ENCODE measurements around the gene BCL2L11. TPM values are rescaled to one million over a fixed set of nuclear protein-coding genes. Genes with fewer than 3 reads are reported as not detected.
A peak's percentile ranks its signal among the peaks of the same experiment; 100 is the strongest.

Gene BCL2L11
- total RNA-seq, 1 donor from 2014 or later = 18.9 TPM

DNA sequence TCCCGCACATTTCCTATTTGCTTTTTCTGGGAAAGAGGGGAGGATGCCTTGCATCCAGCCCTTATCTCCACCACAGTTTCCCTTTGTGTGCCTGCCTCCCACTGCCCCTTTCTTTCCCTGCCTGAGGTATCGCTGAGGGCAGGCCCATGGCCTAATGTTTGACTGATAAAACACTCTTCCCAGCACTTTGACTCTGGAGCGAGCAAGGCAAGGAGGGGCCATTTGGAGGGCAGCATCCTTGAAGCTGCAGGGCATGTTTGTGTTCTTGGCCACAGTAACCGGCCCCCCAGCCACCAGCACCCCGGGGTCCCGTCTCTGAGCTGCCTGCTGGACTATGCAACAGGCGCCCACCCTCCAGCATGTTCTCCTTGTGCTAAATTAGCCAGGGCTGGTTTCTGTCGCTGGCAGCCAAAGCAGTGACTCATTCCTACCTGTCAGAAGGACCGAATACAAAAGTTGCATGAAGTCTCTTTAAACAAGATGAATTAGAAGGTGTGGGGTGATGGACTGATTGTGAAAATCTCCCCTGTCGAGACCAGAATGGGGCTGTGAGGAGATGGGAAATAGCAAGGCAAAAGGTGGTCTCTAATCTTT is 50.7 kb downstream of the BCL2L11 start:
- no peak for DNase-seq

DNA sequence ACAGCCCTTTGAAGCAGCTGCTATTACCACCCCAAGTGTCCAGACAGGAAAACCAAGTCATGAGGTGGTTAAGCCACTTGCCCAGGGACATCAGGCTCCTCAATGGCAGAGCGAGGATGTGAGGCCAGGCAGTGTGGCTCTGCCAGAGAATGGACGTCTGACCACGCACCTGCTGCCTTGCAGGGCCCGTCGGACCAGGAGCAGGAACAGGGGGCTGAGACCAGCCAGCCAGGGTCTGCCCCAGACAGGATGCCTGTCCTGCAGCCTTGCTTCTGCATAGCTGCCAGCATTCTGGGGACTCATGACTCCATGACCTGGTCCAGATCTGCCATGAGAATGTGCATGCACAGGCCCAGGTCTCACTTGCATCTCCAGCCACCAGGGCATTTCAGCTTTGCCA is 52.0 kb downstream of the BCL2L11 start:
- DNase-seq = no peak

DNA sequence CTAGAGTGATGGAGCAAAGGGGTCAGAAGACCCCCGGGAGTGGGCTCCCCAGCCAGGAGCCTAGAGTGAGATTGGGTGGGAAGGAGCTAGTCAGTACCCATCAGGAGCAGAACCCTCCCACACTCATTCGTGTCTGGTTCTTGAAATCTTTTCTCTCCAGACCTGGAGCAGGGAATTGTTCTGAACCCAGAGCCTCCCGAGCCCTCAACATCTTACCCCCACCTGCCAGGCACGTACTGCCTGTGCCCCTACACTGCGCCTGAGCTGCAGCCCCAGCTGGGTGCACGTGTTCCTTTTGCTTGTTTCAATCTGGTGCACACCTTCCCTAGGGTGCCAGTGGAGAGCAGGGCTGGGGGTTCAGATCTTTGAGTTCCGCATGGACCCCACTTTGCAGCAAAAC is 52.6 kb downstream of the BCL2L11 start:
- DNase-seq = no peak

DNA sequence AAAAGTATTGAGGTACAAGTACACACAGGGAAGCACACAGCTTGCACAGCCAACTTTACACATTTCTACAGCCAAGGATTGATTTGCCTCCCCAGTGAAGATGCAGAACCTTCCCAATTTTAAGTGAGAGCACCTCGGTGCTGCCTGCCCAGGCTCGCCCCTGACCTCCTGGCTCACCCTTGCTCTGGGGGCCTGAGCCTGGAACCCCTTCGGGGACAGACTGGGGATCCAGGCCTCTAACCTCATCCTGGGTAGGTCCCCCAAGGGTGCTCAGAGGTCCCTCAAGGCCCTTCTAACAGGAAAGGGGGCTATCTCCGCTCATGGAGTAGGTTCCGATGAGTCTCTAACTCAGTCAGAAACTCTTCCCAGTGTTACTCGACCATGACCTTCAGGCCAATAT is 53.1 kb downstream of the BCL2L11 start:
- DNase-seq = no peak

DNA sequence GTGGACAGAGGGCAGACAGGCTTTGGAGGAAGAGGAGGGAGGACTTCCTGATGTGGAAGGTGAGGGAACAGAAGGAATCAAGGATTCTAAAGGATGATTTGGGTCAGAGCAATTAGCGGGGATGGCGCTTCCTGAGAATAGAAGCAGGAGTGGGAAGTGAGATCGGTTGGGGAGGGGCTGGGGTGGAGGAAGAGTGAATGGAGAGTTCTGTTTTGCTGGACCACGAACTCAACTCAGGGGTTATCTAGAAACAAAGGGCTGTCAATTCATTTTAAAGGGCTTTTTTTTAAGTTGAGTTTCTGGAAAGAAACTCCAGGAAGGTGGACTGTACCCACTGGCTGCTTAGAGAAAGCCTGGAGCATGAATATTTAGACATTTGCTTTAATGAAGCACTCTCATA is 54.9 kb downstream of the BCL2L11 start:
- DNase-seq = no peak

DNA sequence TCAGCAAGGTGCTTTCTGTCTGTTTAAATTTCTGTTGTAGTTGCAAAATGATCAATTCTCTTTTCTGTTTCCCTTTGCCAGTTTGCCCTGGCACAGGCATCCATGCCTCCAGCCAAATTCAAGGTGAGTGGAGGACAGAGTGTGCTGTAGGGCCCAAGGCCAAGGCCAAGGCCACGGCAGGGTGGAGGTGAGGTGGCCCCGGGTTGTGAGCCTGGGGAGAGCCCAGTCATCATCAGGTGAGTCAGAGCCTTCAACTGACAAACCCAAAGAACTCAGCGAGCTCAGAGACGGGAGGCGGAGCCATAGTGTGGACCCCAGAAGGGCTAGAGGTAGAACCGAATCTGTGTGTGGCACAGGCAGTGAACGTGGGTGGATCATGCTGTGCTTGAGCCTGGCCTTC is 55.7 kb downstream of the BCL2L11 start:
- DNase-seq = no peak

DNA sequence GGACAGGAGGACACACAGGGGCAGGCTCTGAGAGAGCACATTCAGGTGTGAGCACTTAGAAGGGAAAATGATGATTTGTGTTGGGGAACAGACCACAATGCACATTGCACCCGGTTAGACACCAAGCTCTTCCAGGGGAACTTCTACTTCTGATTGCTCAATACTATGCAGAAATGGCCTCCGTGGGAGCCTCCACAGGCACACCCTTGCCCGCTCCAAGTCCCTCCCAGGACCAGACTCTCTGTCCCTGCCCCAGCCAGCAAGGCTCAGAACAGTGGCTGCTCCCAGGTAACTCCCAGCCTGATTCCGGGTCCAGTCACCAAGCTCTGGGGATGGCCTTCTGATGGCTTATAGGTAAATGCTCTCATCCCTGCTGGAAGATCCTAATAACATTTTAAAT is 56.2 kb downstream of the BCL2L11 start:
- no peak for DNase-seq

DNA sequence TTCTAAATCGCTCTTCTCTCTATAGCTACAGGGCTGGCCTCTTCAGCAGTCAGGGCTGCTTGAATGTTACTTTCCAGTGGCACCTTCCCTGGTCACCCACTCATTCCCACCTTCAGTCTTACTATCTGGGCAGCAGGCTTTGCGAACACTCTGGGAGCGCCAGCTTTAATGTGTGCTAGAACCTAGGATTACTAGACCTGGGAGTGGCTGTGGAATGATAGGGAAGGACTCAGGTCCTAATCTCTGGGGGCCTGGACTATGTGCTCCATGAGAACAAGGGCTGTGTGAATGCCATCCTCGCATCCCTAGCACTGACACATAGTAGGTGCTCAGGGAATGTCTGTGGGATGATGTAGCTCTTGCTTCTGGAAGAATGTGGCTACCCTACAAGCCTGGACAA is 57.6 kb downstream of the BCL2L11 start:
- no peak for DNase-seq

DNA sequence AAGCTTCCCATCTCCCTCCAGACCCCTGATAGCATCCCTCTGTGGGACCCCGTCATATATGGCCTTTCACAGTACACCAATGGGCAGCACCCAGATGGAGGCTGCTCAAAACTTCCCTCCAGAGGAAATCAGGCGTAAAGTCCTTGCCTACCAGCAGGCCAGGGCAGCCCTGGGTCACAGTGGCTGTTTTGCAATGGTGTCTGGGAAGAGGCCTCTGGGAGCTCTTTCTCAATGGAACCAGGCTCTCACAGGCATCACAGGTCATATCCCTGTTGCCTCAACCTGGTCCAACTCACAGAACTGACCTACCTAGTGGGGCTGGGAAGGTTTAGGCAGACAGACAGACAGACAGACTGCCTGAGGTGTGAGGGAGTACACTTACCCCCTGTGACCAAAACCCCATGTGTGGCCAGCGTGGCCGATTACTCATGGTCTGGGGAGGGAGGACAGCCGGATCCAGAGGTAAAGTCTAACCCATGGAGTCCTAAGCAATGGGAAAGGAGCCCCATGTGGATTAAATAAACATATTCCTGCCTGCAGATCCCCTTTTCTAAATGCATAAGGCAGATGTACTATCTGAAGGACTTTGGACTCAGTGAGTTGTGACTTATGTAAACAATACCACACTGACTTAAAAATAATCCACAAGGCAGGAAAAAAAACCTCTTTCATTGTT is 58.2 kb downstream of the BCL2L11 start:
- DNase-seq = no peak

DNA sequence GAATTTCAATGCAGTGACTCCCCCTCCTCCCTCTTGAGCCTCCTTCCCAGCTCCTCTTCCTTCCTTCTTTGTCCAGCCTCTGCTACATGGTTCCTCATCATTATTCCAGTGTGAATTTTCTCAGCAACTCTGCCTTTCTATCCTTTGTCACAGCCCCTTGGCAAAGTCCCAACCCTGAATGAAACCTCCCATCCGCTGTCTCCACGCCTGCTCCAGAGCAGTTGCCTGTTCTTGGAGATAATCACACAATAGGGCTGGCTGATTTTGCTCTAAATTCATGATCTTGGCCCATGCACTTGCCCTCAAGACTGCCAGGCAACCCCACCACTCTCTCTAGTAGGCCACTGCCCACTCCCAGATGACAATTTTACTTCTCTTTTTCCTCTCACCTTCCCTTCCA is 61.4 kb downstream of the BCL2L11 start:
- DNase-seq = no peak

DNA sequence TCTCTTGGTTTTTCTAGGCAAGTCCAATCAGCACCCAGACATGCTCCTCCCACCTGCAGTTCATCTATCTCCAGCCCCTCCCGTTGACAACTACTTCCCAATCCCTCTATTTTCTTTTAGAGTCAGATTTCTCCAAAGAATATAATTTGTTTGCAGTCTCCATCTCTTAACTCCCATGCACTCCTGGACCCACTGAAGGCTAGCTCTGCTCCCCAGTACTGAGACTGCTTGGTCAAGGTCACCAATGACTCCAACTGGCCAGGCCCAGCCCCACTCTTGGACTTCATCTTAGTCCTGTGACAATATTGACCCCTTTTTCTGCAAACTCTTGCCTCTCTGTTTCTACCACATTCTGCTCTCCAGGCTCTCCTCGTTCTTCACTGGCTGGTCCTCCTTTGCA is 62.0 kb downstream of the BCL2L11 start:
- DNase-seq = no peak

DNA sequence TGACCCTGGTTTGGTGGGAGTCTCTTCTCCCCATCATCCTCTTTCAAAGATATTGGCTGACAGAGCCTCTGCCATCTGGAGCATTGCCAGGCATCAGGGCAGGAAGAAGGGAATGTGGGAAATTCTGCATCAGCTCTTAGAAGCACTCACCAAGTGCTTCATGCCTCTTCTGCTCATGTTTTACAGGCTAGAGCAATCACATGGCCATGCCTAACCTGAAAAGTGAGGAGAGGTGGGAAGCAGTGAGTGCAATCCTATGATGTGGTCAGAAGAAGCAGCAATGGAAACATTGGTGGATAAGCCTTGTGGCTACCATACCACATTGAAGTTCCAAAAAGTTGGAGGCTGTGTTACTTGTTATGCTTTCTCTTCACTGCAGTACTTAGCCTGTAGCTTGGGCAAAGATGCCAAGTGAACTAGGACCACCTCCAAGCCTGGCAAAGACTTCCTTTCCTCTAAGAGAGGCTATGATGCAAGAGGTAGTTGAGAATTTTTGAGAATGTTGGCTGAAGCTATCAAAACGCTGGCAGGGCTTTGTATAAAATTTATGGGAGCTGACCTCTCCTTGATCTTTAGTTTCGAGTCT is 64.1 kb downstream of the BCL2L11 start:
- no peak for DNase-seq

DNA sequence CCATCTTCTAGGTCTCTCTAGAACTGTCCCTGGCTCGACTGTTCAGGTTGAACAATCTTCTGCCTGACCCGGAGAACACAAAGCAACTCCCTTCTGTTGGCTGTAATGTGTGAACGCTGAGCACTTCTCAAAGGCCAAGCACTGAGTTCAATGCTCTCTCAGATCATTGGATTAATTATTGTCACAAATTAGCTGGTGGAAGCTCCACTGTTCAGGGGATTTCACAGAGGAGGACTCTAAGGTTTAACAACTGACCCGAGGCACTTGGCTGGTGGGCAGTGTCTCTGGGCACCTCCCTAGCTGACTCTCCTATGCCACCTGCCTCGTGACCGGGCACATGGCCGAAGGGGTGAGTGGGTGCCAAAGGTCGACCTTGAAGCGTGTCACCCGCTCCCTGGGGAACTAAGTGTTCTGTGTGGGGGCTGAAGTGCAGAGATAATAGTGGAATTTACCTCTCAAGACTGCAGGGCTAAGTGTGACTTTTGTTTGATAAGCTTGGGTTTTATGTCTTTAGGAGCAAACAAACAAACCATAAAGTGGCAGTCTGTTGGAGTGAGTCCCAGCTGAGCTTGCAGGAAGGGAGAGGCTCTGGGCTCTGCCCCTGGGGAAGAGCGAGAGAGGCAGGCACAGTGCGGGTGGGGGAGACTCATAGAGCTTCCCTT is 64.8 kb downstream of the BCL2L11 start:
- DNase-seq = no peak

DNA sequence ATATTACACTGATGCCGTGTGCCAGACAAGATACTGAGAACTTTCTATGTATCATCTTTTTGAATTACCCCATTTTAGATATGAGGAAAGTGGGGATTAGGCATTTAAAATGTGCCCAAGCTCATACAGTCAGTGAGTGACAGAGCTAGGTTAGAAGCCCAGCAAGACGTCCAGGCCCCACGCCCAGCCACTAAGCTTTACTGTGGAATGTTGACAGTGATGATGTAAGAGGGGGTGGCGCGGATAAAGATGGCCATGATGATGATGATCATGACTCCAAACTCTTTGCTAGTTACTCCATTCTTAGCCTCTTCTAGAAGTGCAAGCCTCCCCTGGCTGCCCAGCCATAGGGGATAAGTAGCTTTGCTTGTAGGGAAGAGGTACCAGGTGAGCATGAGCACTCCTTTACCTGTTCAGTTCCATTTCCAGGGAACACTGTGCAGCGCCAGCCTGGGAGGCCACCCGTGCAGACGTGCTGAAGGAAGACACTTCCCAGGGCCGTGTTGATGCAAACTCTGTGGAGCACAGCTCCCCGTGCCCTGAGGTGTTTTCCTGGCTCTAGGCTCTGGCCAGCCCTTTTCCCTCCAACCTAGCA is 65.5 kb downstream of the BCL2L11 start:
- no peak for DNase-seq

DNA sequence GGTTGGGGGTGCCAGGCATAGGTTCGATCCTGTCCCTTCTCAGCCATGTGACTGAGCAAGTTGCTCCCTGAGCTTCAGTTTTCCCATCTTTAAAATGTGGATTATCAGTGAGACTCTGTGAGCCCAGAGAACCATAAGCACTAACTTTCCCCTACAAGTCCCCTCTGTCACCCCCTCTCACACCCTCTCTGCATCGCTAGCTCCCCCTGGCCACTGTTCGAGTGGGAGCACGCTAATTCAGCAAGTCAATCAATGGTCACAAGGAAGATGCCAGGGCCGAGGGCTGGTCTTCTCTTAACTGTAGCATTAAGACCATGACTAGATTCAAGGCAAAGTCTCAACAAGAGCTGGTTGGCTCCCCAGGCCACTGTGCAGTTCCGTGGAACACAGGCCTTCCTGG is 66.2 kb downstream of the BCL2L11 start:
- DNase-seq = no peak

DNA sequence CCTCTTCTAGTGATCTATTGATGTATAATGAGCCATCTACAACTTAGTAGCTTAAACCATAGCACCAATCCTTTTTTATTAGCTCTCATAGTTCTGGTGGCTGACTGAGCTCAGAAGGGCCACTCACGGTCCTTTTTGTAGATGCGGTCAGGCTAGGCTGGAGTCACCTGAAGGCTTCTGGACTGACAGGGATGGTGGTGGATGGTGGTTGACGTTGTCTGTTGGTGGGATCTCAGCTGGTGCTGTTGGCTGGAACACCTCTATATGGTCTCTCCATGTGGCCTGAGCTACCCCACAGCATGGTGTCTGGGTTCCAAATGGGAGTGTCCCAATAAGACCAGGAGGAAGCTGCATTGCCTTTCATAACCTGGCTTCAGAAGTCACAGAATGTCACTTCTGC is 68.0 kb downstream of the BCL2L11 start:
- no peak for DNase-seq

DNA sequence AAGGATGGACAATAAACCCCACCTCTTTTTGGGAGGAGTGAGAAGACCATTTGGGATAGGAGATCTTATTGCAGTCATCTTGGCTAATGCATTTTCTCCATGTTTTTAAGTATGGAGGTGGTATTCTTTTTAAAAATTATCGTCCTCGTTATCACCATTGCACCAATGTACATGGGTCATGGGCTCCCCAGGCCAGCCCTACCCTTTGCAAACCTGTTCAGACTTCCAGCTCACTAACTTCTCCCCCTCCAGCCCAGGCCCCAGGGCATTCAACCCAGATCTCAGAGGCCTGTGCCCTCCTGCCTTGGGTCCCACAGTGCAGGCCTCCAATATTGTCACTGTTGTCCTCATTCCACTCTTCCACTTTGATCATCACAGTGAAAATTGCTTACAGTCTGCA is 68.4 kb downstream of the BCL2L11 start:
- no peak for DNase-seq

DNA sequence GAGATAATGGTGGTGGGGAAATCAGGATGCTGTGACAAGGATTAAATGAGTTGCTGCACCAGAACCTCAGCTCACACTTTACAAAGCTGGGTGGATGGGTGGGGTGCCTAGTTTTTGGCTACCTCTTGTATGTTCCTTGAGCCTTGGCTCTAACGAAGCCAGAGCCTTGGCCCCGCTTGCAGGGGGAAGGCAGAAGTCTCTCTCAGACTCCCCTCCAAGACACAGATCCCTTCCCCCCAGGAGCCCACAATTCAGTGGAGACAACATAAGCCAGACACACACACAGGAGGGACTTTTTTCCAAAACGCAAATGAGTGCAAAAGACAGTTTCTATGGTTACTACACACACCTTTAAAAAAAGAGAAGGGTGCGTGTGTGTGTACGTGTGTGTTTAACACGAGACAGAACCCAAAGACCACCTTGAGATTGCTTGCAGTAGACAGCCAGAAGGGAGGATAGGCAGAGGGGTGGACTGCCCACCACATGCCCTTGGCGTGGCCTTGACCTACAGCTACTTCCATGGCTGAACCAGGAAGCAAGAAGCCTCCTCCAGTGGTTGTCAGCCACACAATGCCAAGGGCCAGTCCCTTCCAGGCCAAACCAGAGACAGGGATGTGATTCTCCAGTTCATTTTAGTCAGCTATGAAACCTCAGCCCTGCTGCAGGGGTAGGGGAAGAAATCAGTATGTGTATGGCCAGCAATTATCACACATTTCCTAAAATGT is 70.3 kb downstream of the BCL2L11 start:
- DNase-seq = no peak

DNA sequence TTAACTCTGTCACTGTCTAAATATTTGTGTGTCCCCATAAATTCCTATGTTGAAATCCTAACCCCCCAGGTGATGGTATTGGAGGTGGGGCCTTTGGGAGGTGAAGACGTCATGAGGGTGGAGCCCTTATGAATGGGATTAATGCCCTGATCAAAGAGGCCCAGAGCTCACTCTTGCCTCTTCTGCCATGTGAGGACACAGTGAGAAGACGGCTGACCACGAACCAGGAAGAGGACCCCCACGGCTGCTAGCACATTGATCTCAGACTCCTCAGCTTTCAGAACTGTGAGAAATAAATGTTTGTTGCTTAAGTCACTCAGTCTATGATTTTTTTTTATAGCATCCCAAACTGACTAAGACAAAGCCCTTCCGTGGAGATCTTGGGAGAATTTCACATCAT is 71.2 kb downstream of the BCL2L11 start:
- no peak for DNase-seq

DNA sequence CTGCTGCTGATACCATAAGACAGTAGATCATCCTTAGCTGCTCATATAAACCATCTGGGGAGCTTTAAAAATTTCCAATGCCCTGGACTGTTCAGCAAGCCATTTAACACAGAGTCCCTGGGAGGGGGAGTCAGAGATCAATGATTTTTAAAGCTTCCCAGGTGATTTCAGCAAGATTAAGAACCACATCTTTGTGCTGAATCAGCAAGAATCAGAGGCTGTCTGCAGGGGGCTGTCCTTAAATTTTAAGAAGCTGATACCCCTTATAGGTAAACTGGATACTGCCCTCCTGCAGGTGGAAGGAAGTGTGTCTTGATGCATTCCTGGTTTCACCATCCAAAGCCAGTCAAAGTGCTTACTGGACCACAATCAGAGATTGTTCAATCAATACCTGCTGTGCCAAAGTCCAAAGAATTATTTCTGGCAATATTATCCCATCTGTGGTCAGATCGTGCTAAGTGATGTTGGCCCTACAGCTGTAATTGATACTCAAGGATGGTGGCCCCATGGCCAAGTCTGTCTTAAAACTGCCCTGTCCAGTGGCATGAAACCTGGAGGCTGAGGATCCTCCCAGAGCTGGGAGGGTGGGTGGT is 72.2 kb downstream of the BCL2L11 start:
- no peak for DNase-seq

DNA sequence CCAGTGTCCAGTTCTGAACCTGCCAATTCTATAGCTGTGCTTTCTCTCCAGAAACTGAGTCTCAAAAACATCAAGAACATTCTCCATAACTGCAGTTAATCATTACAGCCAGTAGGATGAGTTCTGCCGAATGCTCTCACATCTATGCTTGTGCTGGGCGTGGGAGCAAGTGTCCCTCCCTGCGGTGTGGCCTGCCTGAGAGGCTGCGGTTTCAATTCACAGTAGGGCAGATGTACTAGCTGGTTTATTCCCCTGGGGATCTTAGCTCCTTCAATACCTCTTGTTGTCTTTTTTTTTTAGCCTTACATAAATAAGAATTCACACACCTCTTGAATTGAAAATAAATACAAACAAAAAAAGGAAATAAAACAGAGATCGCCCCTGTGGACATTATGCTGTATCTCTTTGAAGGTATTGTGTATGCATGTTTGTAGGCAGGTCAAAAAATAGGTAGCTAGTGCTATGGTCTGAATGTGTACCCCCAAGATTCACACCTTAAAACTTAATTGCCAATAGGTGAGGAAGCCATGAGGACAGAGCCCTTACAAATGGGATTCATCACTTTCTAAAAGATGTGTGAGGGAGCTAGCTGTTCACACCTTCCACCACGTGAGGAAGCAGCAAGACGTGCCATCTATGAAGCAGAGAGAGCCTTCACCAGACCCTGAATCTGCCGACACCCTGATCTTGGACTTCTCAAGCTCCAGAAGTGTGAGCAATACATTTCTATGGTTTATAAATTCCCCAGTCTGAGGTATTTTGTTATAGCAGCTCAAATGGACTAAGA is 74.3 kb downstream of the BCL2L11 start:
- DNase-seq = no peak

DNA sequence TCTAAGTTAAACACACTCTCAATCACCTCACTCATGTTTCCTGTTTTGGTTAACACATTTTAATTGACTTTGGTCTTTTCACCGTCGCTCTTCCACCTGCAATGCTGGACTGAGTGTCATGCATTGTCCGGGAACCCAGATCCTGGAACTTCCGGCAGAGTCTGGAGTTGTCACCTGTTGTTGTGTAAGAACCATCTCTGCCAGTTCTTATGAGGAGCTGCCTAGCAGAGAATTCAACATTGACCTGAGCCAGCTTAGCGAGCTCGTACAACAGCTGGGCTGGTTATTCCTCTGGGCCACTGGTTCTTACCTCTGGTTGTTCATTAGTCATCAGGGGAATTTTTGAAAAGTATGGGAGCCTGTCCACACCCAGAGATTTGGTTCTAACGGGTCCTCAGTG is 75.7 kb downstream of the BCL2L11 start:
- DNase-seq = peak; percentile 65

Measured in dermis blood vessel endothelial cell (primary cell).